Colon (tissue), 2 donors: Measurements from ENCODE around the gene PPP1CA.

Experiments
- FAIRE-seq: peaks from 2 replicates; lab custom pipeline; 2012; peaks lifted over from hg19 to GRCh38; lab: Jason Lieb, UNC
- donor health status: control.
- donor health status: control.

PPP1CA gene

DNA sequence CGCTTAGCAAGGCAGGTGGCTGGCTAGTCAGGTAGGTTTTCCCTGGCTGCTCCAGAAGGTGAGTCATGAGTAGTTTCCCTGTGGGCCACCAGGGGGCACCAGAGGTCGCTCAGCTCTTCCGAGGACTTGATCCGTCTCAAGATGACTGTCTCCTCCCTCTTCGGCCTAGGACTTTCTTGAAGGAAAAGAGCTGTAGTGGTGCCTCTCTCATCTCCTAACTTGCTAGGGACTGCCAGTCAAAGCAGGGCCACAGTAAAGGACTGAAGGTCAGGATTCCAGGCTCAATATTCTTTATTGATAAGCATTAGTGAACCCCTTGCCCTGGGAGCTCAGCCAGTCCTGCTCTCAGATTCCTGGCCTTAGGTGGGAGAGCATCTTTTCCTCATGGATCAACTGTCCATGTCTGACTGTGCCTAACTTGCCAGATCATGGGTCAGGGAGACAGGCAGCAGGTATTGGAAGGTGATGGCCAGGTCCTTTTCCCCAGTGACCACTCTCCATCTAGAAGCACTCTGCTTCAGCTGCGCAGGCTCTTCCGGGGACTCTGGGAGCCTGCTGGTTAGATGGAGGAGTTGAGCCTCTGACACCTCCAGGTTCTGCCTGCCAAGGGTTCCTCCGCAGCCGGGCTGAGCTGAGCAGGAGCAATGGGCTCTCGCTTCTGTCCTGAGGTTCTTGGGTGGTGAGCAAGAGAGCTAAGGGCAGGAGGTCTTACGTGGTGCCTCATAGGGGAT is 50.2 kb downstream of the PPP1CA start:
- FAIRE-seq = no peak

DNA sequence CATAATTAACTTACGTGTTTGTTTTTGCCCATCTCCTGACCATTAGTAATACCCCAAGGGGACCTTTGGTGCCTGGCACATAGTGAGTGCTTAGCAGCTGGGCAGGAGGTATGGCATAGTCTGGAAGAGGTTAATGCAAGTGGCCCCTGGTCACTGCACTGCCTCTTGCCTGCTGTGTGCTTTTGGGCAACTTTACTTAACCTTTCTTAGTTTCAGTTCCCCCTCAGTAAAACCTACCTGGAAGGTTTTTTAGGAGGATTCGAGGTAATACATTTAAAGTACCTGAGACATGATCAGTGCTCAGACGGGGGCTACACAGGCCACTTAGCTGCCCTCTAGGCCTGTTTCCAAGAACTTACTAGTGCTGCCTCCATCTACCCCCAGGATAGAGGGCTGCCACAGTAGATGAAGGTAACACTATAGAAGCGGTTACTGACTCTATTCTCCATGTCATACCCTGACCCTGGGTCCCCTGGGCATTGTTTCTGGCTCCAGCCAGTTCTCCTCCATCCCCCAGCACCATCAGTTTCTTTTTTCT is 51.7 kb downstream of the PPP1CA start:
- no peak for FAIRE-seq

DNA sequence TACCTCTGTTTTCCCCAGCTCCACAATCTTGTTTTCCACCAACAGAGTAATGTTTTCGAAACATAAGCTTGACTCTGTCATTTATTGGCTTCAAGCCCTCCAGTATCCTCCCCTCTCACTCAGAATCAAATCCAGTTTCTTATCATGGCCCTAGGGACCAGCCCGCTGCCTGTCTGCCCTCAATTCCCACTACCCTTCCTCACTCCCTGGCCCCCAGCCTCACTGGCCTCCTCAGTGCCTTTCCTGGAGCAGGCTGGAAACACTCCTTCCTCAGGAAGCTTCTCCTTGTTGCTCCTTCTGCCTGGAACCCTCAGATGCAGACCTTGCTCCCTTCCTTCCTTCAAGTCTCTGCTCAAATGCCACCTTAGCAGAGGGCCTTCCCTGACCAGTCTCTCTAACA is 52.2 kb downstream of the PPP1CA start:
- no peak for FAIRE-seq

DNA sequence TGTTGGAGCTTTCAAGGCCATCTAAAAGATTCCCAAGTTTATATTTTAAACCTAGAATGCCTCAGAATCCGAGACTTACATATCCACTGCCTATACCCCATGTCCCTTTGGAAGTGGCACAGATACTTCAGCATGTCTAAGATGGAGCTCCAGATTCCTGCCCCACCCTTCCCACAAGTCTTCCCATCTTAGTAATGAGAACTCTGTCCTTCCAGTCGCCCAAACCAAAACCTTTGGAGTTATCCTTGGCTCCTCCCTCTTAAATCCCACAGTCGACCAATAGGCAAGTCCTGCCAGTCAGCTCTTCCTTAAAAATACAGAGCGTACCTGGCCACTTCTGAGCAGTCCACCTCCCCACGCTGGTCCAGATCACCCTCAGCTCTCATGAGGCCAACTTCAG is 52.6 kb downstream of the PPP1CA start:
- FAIRE-seq = no peak
